Right ventricle myocardium inferior (tissue), 1 donor: ENCODE results near the gene FYN. TPM values are rescaled to one million over a fixed set of nuclear protein-coding genes. Genes with fewer than 3 reads are reported as not detected.
"Not testable (repeated sequence)": the region's sequence is repeated elsewhere in the genome, so short reads cannot be mapped to it uniquely, and the experiment has no call there.

ENCODE experiments used
- ATAC-seq: fragments of 200-7000 bp; cut with Tn5 transposase; one replicate; pipeline ENCODE4 v1.9.1; 2020; ENCODE audit warnings: mild to moderate bottlenecking, moderate library complexity
- DNase-seq: peaks from one replicate; pipeline ENCODE4 v3.0.0; 2021; ENCODE audit errors: missing footprints
- intact Hi-C: fragments of 100-400 bp; cut with DNase I; formaldehyde crosslinking; loops from one replicate; pipeline ENCODE4 v1.11.0; 2022
- total RNA-seq: library from RNA; stranded (reverse); fragmentation: NEBNext Ultra II Directional; extraction: Animal tissue kit (Norgen Biotek cat#: 25700); gene quantifications from one replicate; pipeline ENCODE4 v1.2.1, GENCODE V29; 2021
- donor health status: DM: no; HTN: yes; CAD: no; lungs with severe emphysema.

Gene FYN
- total RNA-seq, 1 donor from 2014 or later: 50.4 TPM

- intact Hi-C loops: loop anchor here (5.0 kb wide), 2 partner anchors 61 to 69 kb away; partner anchors contain the start of gene FYN
- peak; percentile 20 for ATAC-seq
- no peak for DNase-seq
Observed at GRCh38 chr6:111802720-111803330, 70.4 kb downstream of the FYN start.

GRCh38 chr6:111802015-111802414 lies 71.2 kb downstream of the FYN start:
- intact Hi-C loops: loop anchor here (5.0 kb wide), 2 partner anchors 60 to 70 kb away; partner anchors contain the start of gene FYN
- ATAC-seq (no peak), DNase-seq (no peak)

- no peak for ATAC-seq
- intact Hi-C loops: loop anchor here (5.0 kb wide), 2 partner anchors 59 to 71 kb away; partner anchors contain the start of gene FYN
- DNase-seq: no peak
Observed at GRCh38 chr6:111800821-111801220, 72.4 kb downstream of the FYN start.

- intact Hi-C loops: loop anchor here (5.0 kb wide), 2 partner anchors 58 to 72 kb away; partner anchors contain the start of gene FYN
- ATAC-seq (no peak), DNase-seq (no peak)
Observed at GRCh38 chr6:111800259-111800765, 72.9 kb downstream of the FYN start.

- intact Hi-C loops: loop anchor here (2.0 to 5.0 kb wide), 3 partner anchors 57 to 75 kb away; partner anchors contain the start of gene FYN
- ATAC-seq (no peak), DNase-seq (no peak)
Observed at GRCh38 chr6:111799576-111800258, 73.5 kb downstream of the FYN start.

GRCh38 chr6:111798281-111798725 lies 74.9 kb downstream of the FYN start:
- DNase-seq (no peak), ATAC-seq (no peak)
- intact Hi-C loops: loop anchor here (2.0 kb wide), 1 partner anchor 74 kb away; no protein-coding TSS in a partner anchor

GRCh38 chr6:111796310-111796918 lies 76.8 kb downstream of the FYN start:
- no peak for ATAC-seq
- no peak for DNase-seq
- intact Hi-C loops: no loop called here

- intact Hi-C loops: no loop called here
- ATAC-seq: no peak
- no peak for DNase-seq
Observed at GRCh38 chr6:111795558-111795957, 77.7 kb downstream of the FYN start.

- intact Hi-C loops: no loop called here
- no peak for ATAC-seq
- no peak for DNase-seq
Observed at GRCh38 chr6:111794727-111795452, 78.4 kb downstream of the FYN start.

- intact Hi-C loops: no loop called here
- no peak for DNase-seq
- ATAC-seq: no peak
Observed at GRCh38 chr6:111794300-111794699, 79.0 kb downstream of the FYN start.

GRCh38 chr6:111793711-111794111 lies 79.5 kb downstream of the FYN start:
- ATAC-seq (no peak), DNase-seq (no peak)
- intact Hi-C loops: no loop called here

- ATAC-seq: no peak
- no peak for DNase-seq
- intact Hi-C loops: no loop called here
Observed at GRCh38 chr6:111792914-111793700, 80.1 kb downstream of the FYN start.

GRCh38 chr6:111792241-111792640 lies 81.0 kb downstream of the FYN start:
- no peak for DNase-seq
- ATAC-seq: no peak
- intact Hi-C loops: no loop called here

GRCh38 chr6:111791415-111791814 lies 81.8 kb downstream of the FYN start:
- ATAC-seq: peak; percentile 48
- intact Hi-C loops: no loop called here

GRCh38 chr6:111789598-111789997 lies 83.7 kb downstream of the FYN start:
- ATAC-seq (peak; percentile 96), DNase-seq (no peak)
- intact Hi-C loops: no loop called here

More at GRCh38 chr6:111791415-111791814, 81.8 kb downstream of the FYN start:
- no peak for DNase-seq

GRCh38 chr6:111788379-111789276 lies 84.6 kb downstream of the FYN start:
- DNase-seq (no peak), ATAC-seq (no peak)
- intact Hi-C loops: no loop called here

- ATAC-seq, DNase-seq, intact Hi-C loops: not testable (repeated sequence)
Observed at GRCh38 chr6:111786151-111786550, 87.1 kb downstream of the FYN start.
